ENCODE results near the gene ACSL1.

Gene ACSL1

GRCh38 chr4:184825896-184826690 lies at the start of gene ACSL1:
TSS of gene ACSL1 (minus strand) at chr4:184825968. CDS start at chr4:184803514, 22,454 bp downstream.
- peak within 1 kb of the TSS; percentile 60 for H3K4me3 ChIP-seq (replicated peaks; ENCODE audit: low read depth, low read length)
- TF ChIP-seq CTCF (IDR thresholded peaks at IDR 0.05; ENCODE audit: low read depth, low read length, missing control alignments), result no peak
- DNase-seq (ENCODE audit: extremely low read depth, low read depth), result no peak

- no peak for DNase-seq (ENCODE audit: extremely low read depth, low read depth)
- TF ChIP-seq CTCF (IDR thresholded peaks at IDR 0.05; ENCODE audit: low read depth, low read length, missing control alignments), result no peak
- no peak overlapping the region for H3K4me3 ChIP-seq (replicated peaks; ENCODE audit: low read depth, low read length)
Observed at GRCh38 chr4:184873054-184873453, 47.3 kb upstream of the ACSL1 start.

GRCh38 chr4:184870718-184871117 lies 45.0 kb upstream of the ACSL1 start:
- TF ChIP-seq CTCF (IDR thresholded peaks at IDR 0.05; ENCODE audit: low read depth, low read length, missing control alignments), result no peak
- H3K4me3 ChIP-seq (replicated peaks; ENCODE audit: low read depth, low read length), result no peak overlapping the region
- DNase-seq (ENCODE audit: extremely low read depth, low read depth), result no peak

GRCh38 chr4:184868623-184869022 lies 42.9 kb upstream of the ACSL1 start:
- TF ChIP-seq CTCF (IDR thresholded peaks at IDR 0.05; ENCODE audit: low read depth, low read length, missing control alignments), result no peak
- no peak overlapping the region for H3K4me3 ChIP-seq (replicated peaks; ENCODE audit: low read depth, low read length)
- no peak for DNase-seq (ENCODE audit: extremely low read depth, low read depth)

GRCh38 chr4:184863916-184864315 lies 38.1 kb upstream of the ACSL1 start:
- no peak for TF ChIP-seq CTCF (IDR thresholded peaks at IDR 0.05; ENCODE audit: low read depth, low read length, missing control alignments)
- DNase-seq (ENCODE audit: extremely low read depth, low read depth), result no peak
- no peak overlapping the region for H3K4me3 ChIP-seq (replicated peaks; ENCODE audit: low read depth, low read length)

- DNase-seq (ENCODE audit: extremely low read depth, low read depth), result no peak
- no peak for TF ChIP-seq CTCF (IDR thresholded peaks at IDR 0.05; ENCODE audit: low read depth, low read length, missing control alignments)
- H3K4me3 ChIP-seq (replicated peaks; ENCODE audit: low read depth, low read length), result no peak overlapping the region
Observed at GRCh38 chr4:184861047-184861446, 35.3 kb upstream of the ACSL1 start.

All from HFF-Myc (cell line).